Large intestine (tissue), 3 donors: ENCODE measurements around the gene RNASE7. TPM values are rescaled to one million over a fixed set of nuclear protein-coding genes. Genes with fewer than 3 reads are reported as not detected.
A peak's percentile ranks its signal among the peaks of the same experiment; 100 is the strongest.

ENCODE experiments used
- DNase-seq, 2 donors: peaks; one replicate each; pipeline versions ENCODE4 v3.0.0 to v3.0.0-alpha.2; 2013
- H3K27ac ChIP-seq: one replicate; pipeline ENCODE4 v1.5.1; 2013; ENCODE audit warnings: low read length
- H3K27me3 ChIP-seq: 2 replicates; pipeline ENCODE4 v1.6.1; 2013; ENCODE audit warnings: low read length; ENCODE audit not compliant: control insufficient read depth, insufficient read depth
- H3K36me3 ChIP-seq: 2 replicates; pipeline ENCODE4 v1.6.1; 2013; ENCODE audit warnings: low read length; ENCODE audit not compliant: control insufficient read depth, insufficient read depth
- H3K4me1 ChIP-seq: one replicate; pipeline ENCODE4 v1.6.1; 2013; ENCODE audit warnings: low read length; ENCODE audit not compliant: control insufficient read depth, insufficient read depth
- H3K4me3 ChIP-seq: one replicate; pipeline ENCODE4 v1.5.1; 2013; ENCODE audit warnings: low read length
- H3K9me3 ChIP-seq: one replicate; pipeline ENCODE4 v1.6.1; 2013; ENCODE audit warnings: mild to moderate bottlenecking, low read depth, low read length, moderate library complexity; ENCODE audit not compliant: control insufficient read depth
- WGBS: methylation state at CpG from one replicate; pipeline ENCODE4 v1.1.5; 2013; ENCODE audit warnings: low lambda C conversion rate; ENCODE audit not compliant: insufficient coverage; 5-methylcytosine and 5-hydroxymethylcytosine counted together
- polyA plus RNA-seq: library from polyadenylated mRNA; unstranded; fragments of 120-200 nt; gene quantifications from one replicate; pipeline ENCODE4 v1.2.1, GENCODE V29; 2013

The RNASE7 gene
- polyA plus RNA-seq, 1 donor = 0.09 TPM

GRCh38 chr14:21068521-21069387 is 26.6 kb downstream of the RNASE7 start:
- no peaks in the 10 kb centered on the region for H3K9me3 ChIP-seq
- peak overlapping the region; percentile 78 for H3K27ac ChIP-seq
- peak in 1 of 2 donors; percentile 57 for DNase-seq
- H3K4me3 ChIP-seq = peak overlapping the region; percentile 60
- H3K27me3 ChIP-seq = peaks cover 10% of the 10 kb centered on the region
- H3K4me1 ChIP-seq = peaks cover 24% of the 10 kb centered on the region
- WGBS = no CpG with 5 or more reads among the region's 45 CpGs
- peaks cover 8% of the 10 kb centered on the region for H3K36me3 ChIP-seq

- peak; percentile 37 to 60 for DNase-seq
Observed at GRCh38 chr14:21069388-21070082, 27.4 kb downstream of the RNASE7 start.

GRCh38 chr14:21070083-21070609 is 28.0 kb downstream of the RNASE7 start, which contains the start of gene ARHGEF40:
Gene ARHGEF40 (plus strand): TSS chr14:21070304. CDS start chr14:21070397, 93 bp downstream.
- Histone ChIP-seq H3K9me3 (no peaks in the 10 kb centered on the region), H3K4me1 (peaks cover 24% of the 10 kb centered on the region), H3K36me3 (peaks cover 21% of the 10 kb centered on the region), H3K27me3 (peaks cover 10% of the 10 kb centered on the region), H3K4me3 (peak within 1 kb of the TSS; percentile 81), H3K27ac (peak within 1 kb of the TSS; percentile 86)
- WGBS = no CpG with 5 or more reads among the region's 63 CpGs
- DNase-seq = peak; percentile 25 to 68

More at GRCh38 chr14:21069388-21070082, 27.4 kb downstream of the RNASE7 start:
- Histone ChIP-seq H3K36me3 (peaks cover 15% of the 10 kb centered on the region), H3K4me3 (peak overlapping the region; percentile 60), H3K27ac (peak overlapping the region; percentile 78), H3K9me3 (no peaks in the 10 kb centered on the region), H3K27me3 (peaks cover 10% of the 10 kb centered on the region), H3K4me1 (peaks cover 24% of the 10 kb centered on the region)
- WGBS = no CpG with 5 or more reads among the region's 40 CpGs

- Histone ChIP-seq H3K9me3 (no peaks in the 10 kb centered on the region), H3K36me3 (peaks cover 26% of the 10 kb centered on the region), H3K4me3 (peak overlapping the region; percentile 81), H3K4me1 (peaks cover 24% of the 10 kb centered on the region), H3K27ac (peak overlapping the region; percentile 86), H3K27me3 (peaks cover 10% of the 10 kb centered on the region)
- WGBS = no CpG with 5 or more reads among the region's 23 CpGs
- peak; percentile 32 to 59 for DNase-seq
Observed at GRCh38 chr14:21070610-21071224, 28.6 kb downstream of the RNASE7 start.

- 10% methylated on average over 2 of the region's 37 CpGs for WGBS
- H3K4me1 ChIP-seq = peaks cover 24% of the 10 kb centered on the region
Observed at GRCh38 chr14:21071225-21072030, 29.3 kb downstream of the RNASE7 start.

GRCh38 chr14:21072031-21072473 is 29.9 kb downstream of the RNASE7 start:
- no peak for DNase-seq
- Histone ChIP-seq H3K4me3 (peak overlapping the region; percentile 81), H3K27ac (peak overlapping the region; percentile 86), H3K4me1 (peaks cover 24% of the 10 kb centered on the region), H3K9me3 (no peaks in the 10 kb centered on the region), H3K27me3 (peaks cover 10% of the 10 kb centered on the region), H3K36me3 (peaks cover 40% of the 10 kb centered on the region)
- WGBS = 43% methylated on average over 1 of the region's 4 CpGs

More at GRCh38 chr14:21071225-21072030, 29.3 kb downstream of the RNASE7 start:
- peaks cover 10% of the 10 kb centered on the region for H3K27me3 ChIP-seq
- H3K36me3 ChIP-seq = peaks cover 34% of the 10 kb centered on the region
- H3K9me3 ChIP-seq = no peaks in the 10 kb centered on the region
- peak; percentile 79 to 86 for DNase-seq
- peak overlapping the region; percentile 86 for H3K27ac ChIP-seq
- H3K4me3 ChIP-seq = peak overlapping the region; percentile 81

GRCh38 chr14:21072781-21073339 is 30.7 kb downstream of the RNASE7 start:
- H3K9me3 ChIP-seq = no peaks in the 10 kb centered on the region
- no peak overlapping the region for H3K27ac ChIP-seq
- peaks cover 24% of the 10 kb centered on the region for H3K4me1 ChIP-seq
- no CpG with 5 or more reads among the region's 9 CpGs for WGBS
- peaks cover 10% of the 10 kb centered on the region for H3K27me3 ChIP-seq
- peaks cover 47% of the 10 kb centered on the region for H3K36me3 ChIP-seq
- DNase-seq = peak in 1 of 2 donors; percentile 37
- no peak overlapping the region for H3K4me3 ChIP-seq

GRCh38 chr14:21073921-21074320 is 31.8 kb downstream of the RNASE7 start:
- Histone ChIP-seq H3K9me3 (no peaks in the 10 kb centered on the region), H3K27me3 (peaks cover 9% of the 10 kb centered on the region), H3K36me3 (peaks cover 58% of the 10 kb centered on the region), H3K4me1 (peaks cover 18% of the 10 kb centered on the region), H3K27ac (no peak overlapping the region), H3K4me3 (no peak overlapping the region)
- no CpG with 5 or more reads among the region's 9 CpGs for WGBS
- no peak for DNase-seq
